GM08714 (cell line): ENCODE data around the gene GADD45A.
A peak's percentile ranks its signal among the peaks of the same experiment; 100 is the strongest.

Source experiments
- H3K4me3 ChIP-seq: fragments of 200-500 bp; sonication (Bioruptor generic); 2 replicates; pipeline ENCODE4 v1.5.1; 2014; ENCODE audit warnings: mild to moderate bottlenecking, low read length, inconsistent platforms
- ZNF274 ChIP-seq: IDR thresholded peaks from 2 replicates; pipeline ENCODE4 v1.6.1; 2012; ENCODE audit warnings: mild to moderate bottlenecking, low read depth, low read length

The GADD45A gene

DNA sequence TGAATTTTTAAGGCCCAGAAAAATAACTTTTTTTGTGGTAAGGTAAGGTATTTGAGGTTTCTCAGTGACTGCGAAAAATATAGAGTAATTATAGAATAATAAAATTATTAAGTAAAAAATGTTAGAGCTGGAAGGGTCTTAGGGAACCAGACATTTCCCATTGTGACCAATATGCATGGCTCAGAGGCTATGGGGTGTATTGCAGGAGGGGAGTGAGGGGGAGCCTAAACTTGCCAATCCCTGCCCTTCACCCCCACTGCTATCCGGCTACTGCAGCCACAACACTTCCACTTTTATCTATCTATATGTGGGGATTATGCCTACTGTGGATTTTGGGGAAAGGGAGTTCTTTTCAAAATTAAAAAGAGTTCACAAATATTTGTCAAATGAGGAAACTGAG, 7.6 kb upstream of the GADD45A start:
- H3K4me3 ChIP-seq: no peak overlapping the region
- TF ChIP-seq ZNF274: no peak

DNA sequence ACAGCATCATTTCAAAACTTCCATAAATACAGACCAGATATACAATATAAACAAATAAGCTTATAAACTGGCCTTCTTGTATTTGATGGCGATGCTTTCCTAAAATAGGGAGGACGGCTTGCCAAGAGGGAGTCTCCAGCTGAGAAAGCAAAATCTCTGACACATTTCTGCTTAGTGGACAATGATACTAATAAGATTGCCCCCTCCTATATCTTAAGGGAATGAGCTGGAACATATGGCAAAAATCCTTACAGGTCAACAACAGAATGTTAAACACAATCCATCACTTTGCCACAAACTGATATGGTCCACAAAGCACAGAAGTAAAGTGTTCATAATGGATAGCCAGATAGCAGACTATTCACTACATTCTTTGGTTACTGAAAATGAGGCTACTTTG, 7.1 kb upstream of the GADD45A start:
- TF ChIP-seq ZNF274: no peak
- H3K4me3 ChIP-seq: no peak overlapping the region

DNA sequence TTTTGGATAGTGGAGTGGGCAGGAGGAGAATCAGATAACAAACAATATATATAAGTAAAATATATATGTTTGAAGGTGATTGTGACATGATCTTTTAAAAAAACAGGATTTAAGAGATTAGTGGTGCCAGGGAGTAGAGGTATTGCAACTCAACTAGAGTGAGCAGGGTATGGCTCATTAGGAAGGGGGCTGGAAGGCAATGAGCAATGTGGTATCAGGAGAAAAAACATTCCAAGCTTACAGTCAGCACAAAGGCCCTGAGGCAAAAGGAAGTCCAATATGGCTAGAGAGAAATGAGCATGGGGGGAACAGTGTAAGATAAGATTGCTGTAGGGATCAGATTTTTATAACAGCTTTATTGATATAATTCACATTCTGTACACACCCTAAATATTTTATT, 5.3 kb upstream of the GADD45A start:
- H3K4me3 ChIP-seq: no peak overlapping the region
- TF ChIP-seq ZNF274: no peak

DNA sequence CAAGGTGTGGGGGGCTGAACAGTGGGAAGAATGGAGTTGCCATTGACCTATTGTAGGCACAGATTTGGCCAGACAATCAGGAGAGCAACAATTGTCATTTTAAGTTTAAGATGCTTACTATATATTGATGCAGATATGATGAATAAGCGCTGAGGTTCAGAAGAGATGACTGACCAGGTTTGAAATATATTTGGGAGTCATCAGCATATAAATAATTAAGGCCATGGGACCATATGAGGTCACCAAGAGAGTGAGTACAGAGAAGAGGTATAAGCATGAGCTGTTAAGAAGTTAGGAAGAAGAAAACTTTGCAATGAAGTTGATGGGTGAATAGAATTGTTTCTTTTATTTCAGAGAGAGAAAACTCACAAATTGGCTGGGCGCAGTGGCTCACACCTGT, 4.5 kb upstream of the GADD45A start:
- no peak for TF ChIP-seq ZNF274
- H3K4me3 ChIP-seq: no peak overlapping the region

DNA sequence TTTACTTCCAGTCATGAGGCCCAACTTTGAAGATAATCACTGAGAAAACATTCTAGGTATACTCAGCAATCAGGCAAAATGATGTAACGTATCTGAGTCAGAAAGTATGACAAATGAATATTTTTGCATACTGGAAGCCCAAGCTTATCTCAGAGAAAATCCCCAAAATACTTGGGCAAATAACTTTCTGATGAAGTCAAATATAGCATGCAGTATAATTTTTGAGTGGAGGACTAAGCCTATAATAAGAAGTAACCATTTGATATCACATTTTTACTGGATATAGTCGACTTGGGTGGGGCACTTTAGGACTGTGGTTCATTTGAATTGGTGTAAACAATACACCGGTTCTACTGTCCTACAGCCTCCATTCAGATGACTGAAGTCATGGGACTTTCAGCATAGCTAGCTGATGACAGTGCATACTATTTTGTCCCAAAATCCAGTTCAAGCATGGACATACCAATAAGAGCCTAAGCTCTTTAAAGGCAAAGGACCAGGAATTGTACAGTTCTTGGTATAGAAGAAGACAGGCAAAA, 2.3 kb upstream of the GADD45A start:
- TF ChIP-seq ZNF274: no peak

DNA sequence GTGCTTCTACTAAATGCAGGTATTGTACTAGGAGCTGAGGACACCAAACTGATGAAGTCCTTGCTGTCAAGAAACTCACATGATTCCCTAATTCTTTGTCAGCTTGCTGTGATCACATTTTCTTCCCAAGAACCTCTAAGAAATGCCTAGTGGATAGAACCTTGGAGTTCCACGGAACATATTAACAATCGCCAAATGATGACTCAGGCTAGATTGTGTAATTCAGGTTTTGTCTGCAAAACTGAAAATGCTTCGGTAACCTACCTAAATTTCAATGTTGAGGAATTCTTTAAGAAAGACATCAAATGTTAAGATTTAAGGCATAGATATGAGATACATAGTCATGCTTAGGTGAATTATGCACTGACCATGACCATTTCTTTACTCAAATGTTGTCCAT, 1.7 kb upstream of the GADD45A start:
- H3K4me3 ChIP-seq: no peak overlapping the region
- TF ChIP-seq ZNF274: no peak

More for the DNA sequence above, 2.3 kb upstream of the GADD45A start:
- no peak overlapping the region for H3K4me3 ChIP-seq

DNA sequence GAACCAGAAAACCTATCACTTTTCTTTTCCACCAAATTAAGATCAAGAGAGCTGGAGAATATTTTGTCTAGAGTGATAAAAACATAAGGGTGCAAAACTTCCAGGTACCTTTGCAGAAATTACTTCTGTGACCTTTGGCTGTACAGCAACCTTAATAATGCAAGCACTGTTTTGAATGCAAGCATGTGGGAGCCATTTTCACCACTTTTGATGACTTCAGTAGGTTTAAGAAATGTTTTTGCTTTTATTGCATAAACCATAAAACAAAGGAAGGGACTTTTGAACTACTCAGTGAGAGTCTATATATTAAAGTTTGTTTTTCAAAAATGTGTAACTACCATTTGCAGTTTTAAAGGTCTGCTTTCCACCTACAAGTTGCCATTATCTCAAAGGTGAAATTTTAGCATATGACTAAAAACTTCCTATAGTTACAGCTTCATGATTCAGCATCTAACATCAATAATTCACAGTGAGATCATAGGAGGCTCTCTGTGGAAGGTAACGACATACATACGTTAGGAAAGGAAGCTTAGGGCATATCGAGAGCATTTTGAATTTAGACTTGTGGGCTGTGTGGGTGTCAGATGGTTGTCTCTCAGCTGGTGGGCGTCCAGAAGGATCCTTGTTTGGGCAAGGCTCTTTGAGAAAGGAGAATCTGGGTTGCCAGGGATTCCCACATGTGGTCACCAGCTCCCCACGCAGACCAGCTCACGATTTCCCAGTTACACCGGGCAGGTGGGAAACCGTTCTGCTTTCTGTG, 1.1 kb upstream of the GADD45A start:
- TF ChIP-seq ZNF274: no peak
- H3K4me3 ChIP-seq: peak overlapping the region; percentile 20; the same call in 1 of the 2 replicates

DNA sequence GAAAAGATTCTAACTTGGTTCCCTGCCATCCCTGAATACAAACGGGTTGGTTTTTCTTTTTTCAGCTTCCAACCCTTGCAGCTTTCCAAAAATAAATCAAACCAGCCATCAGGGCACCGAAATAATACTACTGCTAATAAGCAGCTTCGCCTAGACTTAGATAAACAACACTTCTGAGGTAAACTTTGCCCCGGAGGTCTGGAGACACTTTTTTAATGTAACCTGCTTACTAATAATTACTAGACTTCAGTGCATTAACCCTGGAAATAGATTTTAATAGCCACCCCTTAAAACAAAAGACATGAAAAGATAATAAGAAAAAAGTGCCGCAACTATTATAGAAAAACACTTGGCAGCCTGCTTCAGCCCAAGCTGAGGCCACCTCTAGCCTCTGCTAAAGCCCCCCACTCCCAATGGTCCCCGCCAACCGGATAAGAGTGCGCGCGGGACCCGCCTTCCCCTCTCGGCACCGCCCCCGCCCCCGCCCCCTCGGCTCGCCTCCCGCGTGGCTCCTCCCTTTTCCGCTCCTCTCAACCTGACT, 405 bp upstream of the GADD45A start:
- TF ChIP-seq ZNF274: no peak
- H3K4me3 ChIP-seq: peak overlapping the region; percentile 20; the same call in 1 of the 2 replicates

DNA sequence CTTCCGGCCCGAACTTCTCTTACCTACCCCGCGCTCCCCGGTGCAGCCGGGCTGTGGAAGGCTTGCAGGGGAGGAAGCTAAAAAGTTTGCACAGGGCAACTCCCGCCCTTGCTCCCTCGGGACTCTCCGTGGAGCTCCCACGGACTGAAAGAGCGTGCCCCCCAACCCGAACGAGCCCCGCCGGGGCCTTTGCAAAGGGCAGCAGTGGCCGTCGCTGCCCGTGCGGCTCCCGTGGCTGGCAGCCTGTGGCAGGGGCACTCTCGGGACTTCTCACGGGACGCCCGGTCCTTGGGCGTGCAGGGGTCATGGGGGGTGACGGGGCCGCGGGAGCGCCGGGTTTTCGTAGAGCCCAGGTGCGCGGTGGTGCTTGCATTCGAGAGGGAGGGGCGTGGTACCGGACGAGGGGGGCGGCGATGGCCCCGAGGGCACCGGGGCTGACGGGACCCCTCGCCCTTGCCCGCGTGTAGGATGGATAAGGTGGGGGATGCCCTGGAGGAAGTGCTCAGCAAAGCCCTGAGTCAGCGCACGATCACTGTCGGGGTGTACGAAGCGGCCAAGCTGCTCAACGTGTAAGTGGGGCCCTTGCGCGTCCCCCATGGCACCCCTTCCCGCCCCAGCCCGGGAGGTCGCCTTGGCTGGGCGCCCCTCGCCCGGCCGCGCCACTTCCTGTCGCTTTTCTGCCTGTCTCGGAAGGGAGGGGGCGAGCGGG, 711 bp downstream of the GADD45A start:
- no peak for TF ChIP-seq ZNF274
- H3K4me3 ChIP-seq: peak overlapping the region; percentile 89

DNA sequence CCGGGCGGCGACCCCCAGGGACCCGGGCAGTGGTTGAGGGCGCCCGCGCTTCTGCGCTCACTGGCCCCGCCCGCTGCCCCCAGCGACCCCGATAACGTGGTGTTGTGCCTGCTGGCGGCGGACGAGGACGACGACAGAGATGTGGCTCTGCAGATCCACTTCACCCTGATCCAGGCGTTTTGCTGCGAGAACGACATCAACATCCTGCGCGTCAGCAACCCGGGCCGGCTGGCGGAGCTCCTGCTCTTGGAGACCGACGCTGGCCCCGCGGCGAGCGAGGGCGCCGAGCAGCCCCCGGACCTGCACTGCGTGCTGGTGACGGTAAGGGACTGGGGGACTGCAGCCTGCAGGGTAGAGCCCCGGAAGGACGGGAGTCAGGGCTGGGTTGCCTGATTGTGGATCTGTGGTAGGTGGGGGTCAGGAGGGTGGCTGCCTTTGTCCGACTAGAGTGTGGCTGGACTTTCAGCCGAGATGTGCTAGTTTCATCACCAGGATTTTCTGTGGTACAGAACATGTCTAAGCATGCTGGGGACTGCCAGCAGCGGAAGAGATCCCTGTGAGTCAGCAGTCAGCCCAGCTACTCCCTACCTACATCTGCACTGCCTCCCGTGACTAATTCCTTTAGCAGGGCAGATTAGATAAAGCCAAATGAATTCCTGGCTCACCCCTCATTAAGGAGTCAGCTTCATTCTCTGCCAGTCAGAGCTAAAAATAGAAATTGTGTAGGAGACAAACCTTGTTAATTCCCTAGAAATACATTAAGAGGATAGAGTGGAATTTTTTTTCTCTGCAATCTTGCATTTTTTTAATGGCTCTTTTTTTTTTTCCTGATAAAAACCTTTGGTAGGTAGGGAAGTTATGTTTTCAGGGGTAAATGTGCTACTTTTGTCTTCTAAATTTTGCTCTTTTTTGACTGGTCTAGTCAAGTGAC, 1.5 kb downstream of the GADD45A start:
- TF ChIP-seq ZNF274: no peak
- H3K4me3 ChIP-seq: peak overlapping the region; percentile 89

DNA sequence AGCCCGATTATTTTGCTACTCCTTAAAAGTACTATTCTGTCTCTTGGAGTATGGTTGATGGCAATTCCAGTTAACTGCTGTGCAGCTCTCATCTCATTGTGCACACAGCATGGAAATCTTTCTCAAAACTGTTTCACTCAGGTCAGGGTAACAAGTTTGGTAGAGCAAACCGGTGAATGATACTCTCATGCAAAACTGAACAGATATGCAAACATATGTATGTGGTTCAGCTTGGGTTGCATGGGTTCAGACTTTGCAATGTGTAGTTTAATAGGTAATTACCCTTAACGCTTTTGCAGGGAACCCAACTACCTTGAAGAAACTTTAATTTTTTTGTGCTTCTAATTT, 2.2 kb downstream of the GADD45A start:
- peak overlapping the region; percentile 89 for H3K4me3 ChIP-seq
- TF ChIP-seq ZNF274: no peak

DNA sequence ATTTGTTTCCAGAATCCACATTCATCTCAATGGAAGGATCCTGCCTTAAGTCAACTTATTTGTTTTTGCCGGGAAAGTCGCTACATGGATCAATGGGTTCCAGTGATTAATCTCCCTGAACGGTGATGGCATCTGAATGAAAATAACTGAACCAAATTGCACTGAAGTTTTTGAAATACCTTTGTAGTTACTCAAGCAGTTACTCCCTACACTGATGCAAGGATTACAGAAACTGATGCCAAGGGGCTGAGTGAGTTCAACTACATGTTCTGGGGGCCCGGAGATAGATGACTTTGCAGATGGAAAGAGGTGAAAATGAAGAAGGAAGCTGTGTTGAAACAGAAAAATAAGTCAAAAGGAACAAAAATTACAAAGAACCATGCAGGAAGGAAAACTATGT, 2.6 kb downstream of the GADD45A start:
- H3K4me3 ChIP-seq: peak overlapping the region; percentile 89; the same call in 1 of the 2 replicates
- TF ChIP-seq ZNF274: no peak

DNA sequence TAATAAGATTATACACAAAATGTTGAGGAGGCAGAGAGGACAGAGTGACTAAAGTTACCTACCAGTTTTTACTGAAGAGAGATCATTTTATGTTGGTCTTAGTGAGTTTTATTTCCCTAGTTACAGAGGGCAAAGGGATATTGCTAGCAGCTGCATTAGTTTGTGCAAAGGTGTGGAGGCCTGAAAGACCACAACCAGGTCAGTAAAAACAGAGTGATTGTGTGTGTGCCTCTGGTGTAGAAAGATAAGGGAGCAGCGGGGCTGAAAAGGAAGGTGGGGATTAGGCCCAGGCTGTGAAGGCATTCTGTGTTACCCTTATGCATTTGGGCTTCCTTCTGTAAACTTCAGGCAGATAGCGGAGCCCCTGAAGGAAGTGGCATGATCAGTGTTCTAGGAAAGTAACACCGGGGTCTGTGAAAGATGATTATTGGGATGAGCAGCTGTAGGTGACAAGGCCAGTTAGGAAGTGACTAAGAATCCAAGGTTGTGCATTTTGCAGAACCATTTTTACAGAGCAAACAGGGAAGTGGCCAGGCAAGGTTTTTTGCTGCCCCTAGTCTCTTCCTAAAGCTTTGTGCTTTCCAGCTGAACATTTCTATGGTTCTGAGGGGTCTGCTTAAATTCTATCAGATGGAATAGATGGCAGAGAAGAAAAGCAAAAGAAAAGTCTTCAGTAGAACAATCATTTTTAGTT, 3.7 kb downstream of the GADD45A start:
- no peak overlapping the region; the same call in 1 of the 2 replicates for H3K4me3 ChIP-seq
- no peak for TF ChIP-seq ZNF274
